IPS-NIHi7 (cell line): ENCODE results near the gene HDAC4.

Experiments used
- DNase-seq: peaks from one replicate; pipeline ENCODE4 v3.0.0; 2012; ENCODE audit warnings: mixed read lengths; ENCODE audit errors: extremely low spot score

The HDAC4 gene

GRCh38 chr2:239296020-239296932 lies 104.5 kb downstream of the HDAC4 start:
- no peak for DNase-seq

- DNase-seq, result no peak
Measured at GRCh38 chr2:239295377-239296019, 105.3 kb downstream of the HDAC4 start.

GRCh38 chr2:239294571-239295054 lies 106.2 kb downstream of the HDAC4 start:
- DNase-seq, result no peak

- DNase-seq, result no peak
Measured at GRCh38 chr2:239293775-239294430, 106.9 kb downstream of the HDAC4 start.

GRCh38 chr2:239292959-239293774 lies 107.7 kb downstream of the HDAC4 start:
- no peak for DNase-seq

GRCh38 chr2:239292531-239292930 lies 108.3 kb downstream of the HDAC4 start:
- no peak for DNase-seq

GRCh38 chr2:239291475-239292350 lies 109.1 kb downstream of the HDAC4 start:
- peak; percentile 71 for DNase-seq

GRCh38 chr2:239290618-239291474 lies 110.0 kb downstream of the HDAC4 start:
- no peak for DNase-seq

GRCh38 chr2:239289545-239289944 lies 111.3 kb downstream of the HDAC4 start:
- DNase-seq, result no peak

- no peak for DNase-seq
Measured at GRCh38 chr2:239288951-239289511, 111.8 kb downstream of the HDAC4 start.

- no peak for DNase-seq
Measured at GRCh38 chr2:239288237-239288636, 112.6 kb downstream of the HDAC4 start.

GRCh38 chr2:239287461-239287860 lies 113.4 kb downstream of the HDAC4 start:
- DNase-seq, result no peak

GRCh38 chr2:239286901-239287300 lies 113.9 kb downstream of the HDAC4 start:
- DNase-seq, result no peak

- DNase-seq, result no peak
Measured at GRCh38 chr2:239285932-239286230, 114.9 kb downstream of the HDAC4 start.

- DNase-seq, result no peak
Measured at GRCh38 chr2:239285071-239285931, 115.5 kb downstream of the HDAC4 start.

- peak; percentile 55 for DNase-seq
Measured at GRCh38 chr2:239283961-239284795, 116.6 kb downstream of the HDAC4 start.

- no peak for DNase-seq
Measured at GRCh38 chr2:239283288-239283945, 117.4 kb downstream of the HDAC4 start.
